ENCODE measurements around the gene DTD1.
A peak's percentile ranks its signal among the peaks of the same experiment; 100 is the strongest.
"Not testable (repeated sequence)": the region's sequence is repeated elsewhere in the genome, so short reads cannot be mapped to it uniquely, and the experiment has no call there.

The DTD1 gene

DNA sequence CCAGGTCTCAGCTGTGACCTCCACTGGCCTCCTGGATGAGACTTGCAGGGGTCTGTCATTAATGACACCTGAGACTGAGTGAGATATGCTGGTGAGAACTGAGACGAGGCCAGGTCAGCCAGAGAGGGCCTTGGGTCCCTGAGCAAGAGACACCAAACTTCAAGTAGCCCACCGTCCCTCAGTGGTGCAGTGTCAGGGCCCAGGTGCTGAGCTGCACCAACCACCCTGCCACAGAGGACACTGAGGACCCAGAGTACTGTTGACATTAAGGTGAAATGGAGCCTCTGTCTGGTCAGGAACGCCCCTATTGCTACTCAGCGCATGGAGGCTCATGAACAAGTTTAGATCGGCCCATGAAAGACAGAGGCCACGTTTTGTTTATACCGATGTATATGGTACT, 161.7 kb downstream of the DTD1 start:
- DNase-seq: no peak

- DNase-seq: no peak
Measured at GRCh38 chr20:18750735-18751134, 162.9 kb downstream of the DTD1 start.

GRCh38 chr20:18754030-18754652, 166.3 kb downstream of the DTD1 start:
- DNase-seq: no peak

- no peak for DNase-seq
Measured at GRCh38 chr20:18754653-18755045, 166.8 kb downstream of the DTD1 start.

GRCh38 chr20:18760852-18761251, 173.0 kb downstream of the DTD1 start:
- DNase-seq: not testable (repeated sequence)

DNA sequence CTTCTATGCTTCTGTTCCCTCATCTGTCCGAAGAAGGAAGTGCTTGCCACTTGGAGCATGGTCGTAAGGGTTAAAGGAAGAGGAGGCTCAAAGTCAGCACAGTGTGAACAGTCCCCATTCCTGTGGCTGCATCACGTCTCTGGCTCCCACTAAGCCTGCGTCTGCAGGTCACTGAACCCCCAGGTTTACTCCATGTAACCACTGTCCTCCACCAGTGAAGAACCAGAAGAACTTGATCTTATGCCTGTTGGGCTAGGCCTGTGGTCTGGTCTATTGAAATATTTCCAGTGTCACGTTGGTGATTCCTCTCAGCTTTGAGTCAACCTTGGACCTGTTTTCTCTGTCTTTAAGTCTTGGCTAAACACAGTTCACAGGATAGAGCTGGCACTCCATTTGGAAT, 179.8 kb downstream of the DTD1 start:
- DNase-seq: no peak

GRCh38 chr20:18773566-18773965, 185.7 kb downstream of the DTD1 start:
- DNase-seq: no peak

GRCh38 chr20:18774207-18774606, 186.4 kb downstream of the DTD1 start:
- DNase-seq: no peak

DNA sequence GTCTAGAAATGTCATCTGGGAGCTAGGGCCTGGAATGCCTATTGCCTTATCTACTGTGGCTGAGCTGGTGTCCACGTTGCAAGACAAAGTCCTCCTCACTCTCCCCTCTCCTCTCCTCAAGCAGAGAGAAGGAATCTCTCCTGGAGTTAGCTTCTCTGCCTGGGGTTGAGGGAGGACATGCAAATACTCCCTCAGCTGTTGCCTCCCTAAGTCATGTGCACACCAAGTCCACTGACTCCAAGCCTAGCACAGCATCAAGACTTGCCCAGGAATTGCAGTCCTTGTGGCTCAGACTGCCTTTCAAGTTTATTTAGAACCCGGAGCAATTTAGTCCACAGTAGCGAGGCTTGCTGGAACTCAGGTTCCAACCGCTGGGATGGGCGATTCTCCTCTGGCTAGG, 187.8 kb downstream of the DTD1 start:
- DNase-seq: no peak

DNA sequence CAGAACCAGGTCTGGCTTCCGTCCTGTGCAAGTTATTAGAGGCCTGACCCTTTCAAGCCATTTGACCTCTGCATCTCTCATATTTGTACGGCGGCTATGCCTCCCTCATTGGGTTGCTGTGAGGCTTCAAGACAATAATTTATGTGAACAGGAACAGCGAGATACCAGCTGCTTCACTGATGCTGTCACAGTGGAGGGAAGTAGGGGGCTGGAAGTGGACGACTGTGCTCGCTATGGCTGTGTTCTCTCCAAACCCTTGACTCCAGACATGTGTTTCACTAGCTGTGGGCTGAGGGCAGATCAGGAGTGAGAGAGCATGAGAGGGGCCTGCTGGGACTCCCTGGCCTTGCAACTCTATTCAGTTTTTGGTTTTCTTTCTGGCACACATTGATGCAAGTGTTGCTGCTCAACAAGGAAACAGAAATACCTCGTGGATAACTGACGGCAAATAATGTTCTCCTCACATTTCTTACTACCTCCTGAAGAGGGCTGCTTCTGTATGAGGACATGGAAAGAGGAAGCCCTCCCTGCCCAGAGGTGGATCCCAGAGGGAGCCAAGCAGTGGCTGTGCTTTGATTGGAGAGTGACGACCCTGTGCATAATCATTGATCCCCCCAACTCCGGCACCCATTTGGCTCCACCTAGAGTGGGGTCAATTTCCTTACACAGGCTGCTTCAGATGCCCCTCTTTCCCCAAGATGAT, 191.0 kb downstream of the DTD1 start:
- no peak for DNase-seq

DNA sequence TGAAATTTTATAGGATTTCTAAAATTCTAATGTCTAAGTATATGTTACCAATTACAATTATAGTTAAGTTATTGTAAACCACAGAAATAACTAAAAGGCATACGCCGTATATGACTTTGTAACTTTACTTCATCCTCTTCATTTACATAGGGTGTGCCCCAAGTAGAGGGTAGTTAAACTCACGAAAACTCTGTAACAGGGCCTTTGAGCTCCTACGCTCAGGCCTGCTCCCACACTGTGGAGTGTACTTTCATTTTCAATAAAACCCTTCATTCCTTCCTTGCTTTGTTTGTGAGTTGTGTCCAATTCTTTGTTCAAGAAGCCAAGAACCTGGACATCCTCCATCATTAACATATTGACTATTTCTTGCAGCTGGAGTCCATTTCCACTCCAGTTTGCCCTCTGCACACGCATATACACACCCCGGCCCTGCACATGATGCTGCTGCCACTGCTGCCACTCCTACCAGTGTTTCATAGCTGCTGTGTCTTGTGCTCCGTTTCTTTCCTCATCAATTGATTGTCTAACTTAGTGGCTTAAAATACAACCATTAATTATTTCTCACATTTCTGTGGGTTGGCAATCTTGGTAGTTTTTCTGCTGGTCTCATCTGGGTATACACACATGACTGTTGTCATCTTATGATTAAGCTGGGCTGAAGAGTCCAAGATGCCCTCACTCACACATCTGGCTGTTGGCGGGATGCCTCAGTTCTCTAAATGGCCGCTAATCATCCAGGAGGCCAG, 192.7 kb downstream of the DTD1 start:
- no peak for DNase-seq

DNA sequence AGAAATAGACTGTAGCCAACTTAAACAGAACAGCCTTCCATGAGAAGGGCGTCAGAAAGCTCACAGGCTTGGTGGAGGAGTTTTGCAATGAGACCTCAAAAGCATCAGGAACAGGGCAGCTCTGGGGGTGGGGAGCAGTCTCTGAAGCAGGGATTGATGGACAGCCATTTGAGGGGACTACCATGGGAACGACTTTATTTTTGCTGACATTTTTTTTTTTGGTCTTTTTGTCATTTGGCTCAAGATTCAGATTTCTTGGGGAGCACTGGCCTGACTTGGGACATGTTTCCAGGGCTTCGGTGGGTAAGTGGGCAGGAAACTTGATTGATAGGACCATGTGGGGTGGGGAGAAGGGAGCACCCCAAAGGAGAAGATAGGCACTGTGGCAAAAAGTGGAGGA, 193.7 kb downstream of the DTD1 start:
- DNase-seq: no peak

DNA sequence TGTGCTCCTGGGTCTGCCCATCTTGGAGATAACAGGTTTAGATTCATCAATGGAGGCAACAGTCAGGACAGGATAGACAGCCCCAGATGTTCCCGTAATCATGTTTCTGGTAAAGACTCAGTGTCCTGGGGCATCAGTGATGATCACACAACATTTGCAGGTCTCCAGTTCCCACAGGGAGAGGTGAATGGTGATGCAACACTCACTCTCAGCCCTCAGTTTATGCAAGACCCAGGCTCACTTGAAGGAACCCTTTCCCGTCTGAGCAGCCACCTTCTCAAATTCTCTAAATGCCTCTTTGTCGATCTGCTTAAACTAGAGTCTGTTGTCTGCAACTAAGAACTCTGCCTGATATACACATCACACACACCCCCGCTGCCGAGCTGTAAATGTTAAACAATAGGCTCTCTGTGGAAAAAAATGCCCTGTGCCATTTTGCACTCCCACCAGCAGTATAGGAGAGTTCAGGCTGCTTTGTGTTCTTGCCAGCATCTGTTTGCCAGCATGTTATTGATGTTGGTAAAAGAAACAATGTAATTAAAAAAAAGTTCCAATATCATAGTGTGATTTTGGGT, 195.6 kb downstream of the DTD1 start:
- DNase-seq: no peak

GRCh38 chr20:18787046-18787445, 199.2 kb downstream of the DTD1 start:
- DNase-seq: not testable (repeated sequence)

- no peak for DNase-seq
Measured at GRCh38 chr20:18788021-18788420, 200.2 kb downstream of the DTD1 start.

DNA sequence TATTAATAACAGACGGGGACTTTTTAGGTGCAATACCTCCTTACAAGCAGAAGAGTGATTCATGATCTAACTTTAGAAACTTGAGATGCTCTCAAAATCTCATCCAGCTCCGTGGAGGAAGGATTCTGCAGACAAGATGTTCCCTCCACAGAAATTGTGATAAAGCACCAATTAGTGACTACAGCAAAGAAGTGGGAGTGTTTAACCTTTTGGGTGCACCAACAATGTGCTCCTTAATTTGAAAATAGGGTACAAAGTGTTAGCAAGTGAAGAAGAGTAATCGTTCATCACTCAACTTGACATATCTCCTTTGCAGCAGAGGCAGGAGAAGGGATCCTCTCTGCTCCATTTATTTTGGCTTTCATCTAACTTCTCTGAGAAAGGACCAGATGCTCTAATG, 202.9 kb downstream of the DTD1 start:
- no peak for DNase-seq

DNA sequence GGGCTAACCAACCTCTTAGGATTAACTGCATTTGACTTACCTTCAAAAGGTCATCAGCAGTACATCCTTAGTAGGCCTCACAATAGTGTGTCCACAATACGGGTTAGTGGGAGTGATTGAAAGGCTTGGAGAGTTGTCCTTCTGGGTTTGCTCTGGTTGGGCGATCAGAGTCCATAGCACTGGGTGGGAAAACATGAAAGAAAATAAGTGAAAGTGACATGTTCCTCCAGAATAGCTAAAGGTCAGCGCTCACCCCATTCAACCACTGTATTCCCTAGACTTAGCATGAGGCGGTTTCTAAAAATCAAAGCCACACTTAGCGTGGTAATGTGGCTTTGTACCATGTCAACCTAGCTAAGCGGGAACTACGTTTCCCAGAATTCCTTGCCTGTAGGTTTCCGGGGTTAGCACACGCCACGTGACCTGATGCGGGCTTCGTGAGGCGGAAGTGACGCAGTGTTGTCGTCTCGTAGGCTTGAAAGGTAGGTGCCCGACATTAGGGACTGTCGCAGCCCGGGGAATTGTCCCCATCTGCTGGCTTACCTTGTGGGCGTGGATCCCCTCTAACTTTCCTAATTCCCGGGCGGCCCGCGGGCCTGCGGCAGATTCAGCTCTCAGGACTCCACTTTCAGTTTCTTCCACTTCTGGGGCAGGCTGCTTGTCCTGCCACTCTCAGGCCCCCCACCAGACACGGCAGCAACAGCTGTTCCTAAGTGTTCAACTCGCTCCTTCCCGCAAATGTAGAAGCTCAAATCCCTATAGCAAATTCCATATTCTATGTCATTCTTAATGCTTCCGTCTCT, 206.0 kb downstream of the DTD1 start:
- peak; percentile 71 to 87 for DNase-seq

DNA sequence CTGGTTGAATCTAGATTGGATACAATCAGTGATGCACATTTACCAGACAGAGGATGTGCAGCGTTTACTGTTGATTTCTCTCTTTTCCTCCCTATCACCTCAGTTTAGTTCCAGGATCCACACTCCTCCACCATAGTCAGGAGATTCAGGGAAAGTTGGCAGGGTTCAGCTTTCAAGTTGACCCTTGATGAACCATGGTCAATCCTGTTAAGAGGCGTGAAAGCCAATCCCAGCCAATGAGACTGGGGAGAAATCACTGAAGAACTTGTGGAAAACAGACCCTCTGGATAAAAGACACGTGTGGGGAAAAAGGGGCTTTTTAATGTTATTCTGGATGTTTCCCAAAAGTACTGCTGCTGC, 206.6 kb downstream of the DTD1 start:
- no peak for DNase-seq

DNA sequence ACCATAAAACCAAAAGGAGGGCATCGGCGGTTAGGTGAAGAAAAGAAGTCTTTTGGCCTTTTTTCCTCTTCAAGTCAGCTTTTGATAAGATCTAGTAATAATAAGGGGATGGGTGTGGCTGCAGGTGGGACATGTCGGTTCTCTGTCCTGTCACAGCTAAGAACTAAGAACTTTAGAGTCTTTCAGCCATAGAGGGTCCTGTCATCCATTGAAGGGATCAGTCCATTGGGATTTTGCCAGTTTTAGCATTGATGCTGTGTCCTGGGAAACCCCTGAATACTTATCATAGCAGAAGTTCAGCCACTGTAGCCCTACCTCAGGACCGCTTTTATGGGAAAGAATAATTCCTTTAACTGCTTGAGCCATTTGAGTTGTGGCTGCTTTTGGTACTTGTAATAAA, 207.5 kb downstream of the DTD1 start:
- DNase-seq: no peak

- no peak for DNase-seq
Measured at GRCh38 chr20:18796282-18796833, 208.5 kb downstream of the DTD1 start.

- no peak for DNase-seq
Measured at GRCh38 chr20:18801516-18801915, 213.7 kb downstream of the DTD1 start.

DNA sequence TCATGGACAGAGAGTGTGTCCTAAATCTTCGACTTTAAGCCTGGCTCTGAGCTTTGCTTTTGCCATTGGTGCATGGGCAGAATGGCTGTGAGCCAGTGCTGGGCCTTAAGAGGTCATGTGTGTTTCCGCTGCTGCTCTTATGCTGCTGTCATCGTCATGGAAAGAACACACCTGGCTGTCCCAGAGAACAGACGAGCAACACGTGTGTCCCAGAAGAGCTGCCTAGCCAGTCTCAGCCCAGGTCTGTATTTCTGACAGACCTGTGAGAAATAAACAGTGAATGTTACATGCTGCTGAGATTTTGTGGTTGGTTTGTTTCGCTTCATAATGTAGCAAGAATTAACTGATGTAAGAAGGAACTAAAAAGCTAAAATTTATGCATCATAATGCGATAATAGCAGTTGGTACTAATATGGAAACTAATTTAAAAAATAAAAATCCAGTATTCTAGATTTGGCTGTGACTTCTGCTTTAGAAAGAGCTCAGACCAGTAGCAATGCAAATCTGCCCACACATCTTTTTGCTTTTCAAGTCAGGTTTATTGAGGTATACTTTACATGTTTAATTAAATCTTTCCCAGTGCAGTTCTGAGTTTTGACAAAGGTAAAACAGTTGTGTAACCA, 214.3 kb downstream of the DTD1 start:
- no peak for DNase-seq

Measured in stimulated activated CD4-positive, alpha-beta T cell treated with anti-CD3 and anti-CD28 coated beads, Interleukin-4, amount 100 ng/mL, for 4 hours (primary cell).